OCI-LY7 (cell line): ENCODE measurements around the gene MKRN1.

ENCODE experiments used
- CTCF ChIP-seq: fragments of 200-600 bp; sonication (generic); conservative IDR thresholded peaks from 2 replicates; pipeline ENCODE4 v1.5.1; 2014; ENCODE audit warnings: mild to moderate bottlenecking, antibody characterized with exemption, low read length, moderate library complexity, mixed read lengths
- EZH2phosphoT487 ChIP-seq: fragments of 200-600 bp; sonication (generic); IDR thresholded peaks from 2 replicates; pipeline ENCODE4 v1.6.1; 2018; ENCODE audit warnings: low read depth, borderline replicate concordance, mild to moderate bottlenecking, mixed run types, antibody characterized with exemption, low read length, moderate library complexity, mixed read lengths

- TF ChIP-seq CTCF (no peak), EZH2phosphoT487 (no peak)
These were observed 23.6 kb downstream of the MKRN1 start for GRCh38 chr7:140455743-140456142.
